HUES48 (cell line): ENCODE data around the gene MIGA1.

ENCODE experiments used
- H3K27ac ChIP-seq: one replicate; pipeline ENCODE4 v1.7.0; 2013; ENCODE audit warnings: low read depth, low read length, inconsistent platforms
- H3K27me3 ChIP-seq: 2 replicates; pipeline ENCODE4 v1.6.1; 2013; ENCODE audit warnings: mild to moderate bottlenecking, low read length; ENCODE audit not compliant: control insufficient read depth, insufficient read depth
- H3K36me3 ChIP-seq: 2 replicates; pipeline ENCODE4 v1.6.1; 2013; ENCODE audit warnings: low read length; ENCODE audit not compliant: control insufficient read depth, insufficient read depth
- H3K4me1 ChIP-seq: 2 replicates; pipeline ENCODE4 v1.6.1; 2013; ENCODE audit warnings: mild to moderate bottlenecking, low read length; ENCODE audit not compliant: control insufficient read depth, insufficient read depth
- H3K4me3 ChIP-seq: 2 replicates; pipeline ENCODE4 v1.5.1; 2013; ENCODE audit warnings: mild to moderate bottlenecking, low read depth, low read length
- H3K9ac ChIP-seq: 2 replicates; pipeline ENCODE4 v1.6.1; 2013; ENCODE audit warnings: mild to moderate bottlenecking, low read depth, low read length, moderate library complexity
- H3K9me3 ChIP-seq: 2 replicates; pipeline ENCODE4 v1.6.1; 2013; ENCODE audit warnings: low read length; ENCODE audit not compliant: control insufficient read depth, insufficient read depth

Gene MIGA1

DNA sequence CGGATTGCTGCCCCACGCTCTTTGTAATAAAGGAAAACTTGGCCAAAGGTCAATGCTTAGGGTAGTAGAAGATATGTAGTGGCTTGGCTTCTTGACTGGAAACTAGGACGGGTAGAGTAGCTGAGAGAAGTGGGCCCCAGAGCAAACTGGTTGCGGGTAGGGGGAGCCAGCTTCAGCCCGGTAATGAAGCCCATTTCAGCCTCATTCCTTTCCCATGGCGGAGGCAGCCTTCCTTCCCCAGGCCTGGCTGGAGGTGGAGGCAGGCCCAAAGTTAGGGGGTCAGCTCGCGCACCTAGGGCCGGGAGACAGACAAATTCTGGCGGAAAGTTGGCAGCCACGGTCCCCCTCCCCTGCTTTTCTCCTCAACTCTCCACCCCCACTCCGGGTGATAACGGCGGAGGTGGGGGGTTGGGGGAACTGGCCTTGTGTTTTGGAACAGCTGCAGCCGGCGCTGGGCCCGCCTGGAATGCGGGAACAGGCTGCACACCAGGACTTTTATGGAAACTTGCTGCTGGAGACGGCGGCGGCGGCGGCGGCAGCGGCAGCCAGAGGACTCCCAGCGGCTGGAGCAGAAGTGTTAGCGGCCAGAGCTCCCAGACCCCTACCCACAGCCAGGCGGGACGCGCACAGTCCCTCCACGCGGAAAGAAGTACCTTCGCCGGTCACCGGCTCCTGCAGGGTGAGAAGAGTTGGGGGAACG, 108.8 kb downstream of the MIGA1 start, which contains the start of gene NEXN:
NEXN (plus strand) TSS at position 544 of the 700 bp plus-strand sequence. CDS start 27,483 bp downstream, outside the sequence.
- Histone ChIP-seq H3K36me3 (no peaks in the 10 kb centered on the region), H3K4me3 (peak within 1 kb of the TSS; percentile 99), H3K27me3 (no peaks in the 10 kb centered on the region), H3K9ac (peak within 1 kb of the TSS; percentile 78), H3K27ac (peak within 1 kb of the TSS; percentile 93), H3K4me1 (peaks cover 8% of the 10 kb centered on the region; the same call in 1 of the 2 replicates), H3K9me3 (no peaks in the 10 kb centered on the region)

DNA sequence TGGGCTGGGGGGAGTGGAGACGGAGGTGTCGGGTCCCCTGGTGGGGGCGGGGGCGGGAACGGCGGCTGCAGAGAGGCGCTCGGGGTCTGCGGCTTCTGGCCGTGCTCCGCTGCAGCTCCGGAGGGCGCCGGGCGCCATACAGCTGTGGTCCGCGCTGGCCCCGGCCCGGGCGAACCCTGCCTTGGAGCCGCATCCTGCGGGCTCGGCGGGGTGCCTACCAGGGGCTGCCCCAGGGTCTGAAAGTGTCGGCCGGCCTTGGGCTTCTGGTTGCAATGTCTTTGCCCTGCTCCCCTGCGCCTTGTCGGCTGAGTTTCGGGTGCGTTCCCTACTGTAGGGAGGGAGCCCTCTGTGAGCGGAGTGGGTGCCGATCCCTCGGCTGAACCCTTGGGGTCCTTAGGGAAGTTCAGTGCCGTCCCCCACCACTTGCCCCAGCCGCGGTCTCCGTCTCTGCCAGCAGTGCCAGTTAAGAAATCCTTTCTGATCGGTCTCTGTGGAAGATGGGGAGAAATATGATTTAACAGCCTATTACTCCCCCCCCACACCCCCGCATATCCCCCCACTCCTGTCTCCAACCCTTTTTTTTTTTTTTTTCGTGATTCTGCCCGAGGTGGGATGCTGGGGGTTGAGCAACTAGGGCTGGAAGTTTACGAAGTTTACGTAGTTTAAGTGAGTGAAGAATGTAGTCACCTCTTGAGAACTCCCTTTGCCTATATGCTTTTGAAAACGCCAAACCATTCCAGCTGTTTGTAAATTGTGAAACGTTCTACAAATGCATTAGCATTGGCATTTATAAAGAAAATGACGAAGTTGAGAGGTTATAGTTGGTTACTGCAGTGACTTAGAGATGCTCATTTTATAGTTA, 109.6 kb downstream of the MIGA1 start:
- H3K27ac ChIP-seq: peak overlapping the region; percentile 93
- no peaks in the 10 kb centered on the region for H3K36me3 ChIP-seq
- H3K27me3 ChIP-seq: no peaks in the 10 kb centered on the region
- peak overlapping the region; percentile 78 for H3K9ac ChIP-seq
- peak overlapping the region; percentile 99 for H3K4me3 ChIP-seq
- H3K4me1 ChIP-seq: peaks cover 8% of the 10 kb centered on the region; the same call in 1 of the 2 replicates
- H3K9me3 ChIP-seq: no peaks in the 10 kb centered on the region

DNA sequence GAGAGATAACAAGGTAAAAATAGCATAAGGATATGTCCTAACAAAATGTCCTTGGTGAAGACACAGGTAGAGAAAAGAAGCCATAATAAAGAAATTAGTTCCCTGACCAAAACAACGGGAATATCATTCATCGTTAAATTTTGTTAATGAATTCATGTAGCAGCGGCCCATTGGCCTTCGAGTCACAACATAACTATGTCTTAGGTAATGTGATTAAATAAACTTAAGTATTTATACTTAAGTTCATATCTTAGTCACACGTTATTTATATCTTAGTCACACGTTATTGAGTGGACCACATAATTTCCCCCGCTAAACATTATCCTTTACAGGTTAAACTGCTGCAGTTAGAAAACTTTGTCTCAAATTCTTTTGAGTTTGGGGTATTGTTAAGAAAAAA, 110.2 kb downstream of the MIGA1 start:
- peaks cover 8% of the 10 kb centered on the region; the same call in 1 of the 2 replicates for H3K4me1 ChIP-seq
- H3K9ac ChIP-seq: no peak overlapping the region
- no peaks in the 10 kb centered on the region for H3K36me3 ChIP-seq
- H3K9me3 ChIP-seq: no peaks in the 10 kb centered on the region
- peak overlapping the region; percentile 99 for H3K4me3 ChIP-seq
- H3K27ac ChIP-seq: no peak overlapping the region
- no peaks in the 10 kb centered on the region for H3K27me3 ChIP-seq

DNA sequence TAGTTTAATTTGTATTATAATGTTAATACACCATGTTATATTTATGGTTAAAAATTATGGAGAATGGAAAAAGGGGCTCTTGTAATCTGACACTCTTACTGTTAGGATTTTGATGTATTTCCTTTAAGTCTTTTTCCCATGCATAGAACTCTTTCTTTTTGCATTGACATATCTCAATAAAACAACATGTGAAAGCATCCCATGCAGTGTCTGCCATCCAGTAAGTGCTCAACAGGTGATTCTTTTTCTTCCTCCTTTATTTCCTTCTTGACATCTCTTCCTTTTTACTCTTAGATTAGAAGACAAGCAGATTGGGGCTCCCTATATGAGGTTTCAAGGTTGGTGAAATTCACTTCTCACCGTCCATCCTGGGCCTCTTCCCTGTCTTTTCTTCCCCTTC, 111.8 kb downstream of the MIGA1 start:
- no peak overlapping the region for H3K4me3 ChIP-seq

DNA sequence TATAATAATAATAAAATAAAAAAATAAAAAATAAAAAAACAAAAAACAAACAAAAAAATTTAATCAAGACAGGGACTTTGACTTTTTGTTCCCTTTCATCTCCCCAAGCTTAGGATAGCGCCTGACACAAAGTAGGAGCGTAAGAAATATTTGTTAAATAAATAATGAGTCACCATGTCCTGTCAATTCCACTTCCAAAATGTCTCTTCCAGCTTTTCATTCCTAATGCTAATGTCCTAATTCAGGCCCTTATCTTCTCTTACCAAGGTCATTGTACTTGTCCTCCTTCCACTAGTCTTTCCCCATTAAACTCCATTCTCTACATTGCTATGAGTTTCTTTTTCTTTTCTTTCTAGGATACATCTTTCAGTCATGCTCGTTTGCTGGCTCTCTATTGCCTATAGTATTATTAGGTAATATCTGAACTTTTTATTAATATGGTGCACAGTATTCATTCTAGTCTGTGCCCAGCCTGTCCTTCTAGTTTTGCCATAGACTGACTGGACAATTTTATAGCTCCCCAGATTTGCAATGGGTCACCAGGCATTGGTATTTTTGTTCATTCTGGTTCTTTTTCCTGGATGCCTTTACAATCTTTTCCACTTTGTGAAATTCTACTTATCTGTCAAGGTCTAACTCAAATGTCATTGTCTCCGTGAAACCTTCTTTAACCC, 120.3 kb downstream of the MIGA1 start:
- no peaks in the 10 kb centered on the region for H3K27me3 ChIP-seq
- H3K4me3 ChIP-seq: no peak overlapping the region
- no peak overlapping the region for H3K9ac ChIP-seq
- H3K36me3 ChIP-seq: no peaks in the 10 kb centered on the region
- H3K9me3 ChIP-seq: no peaks in the 10 kb centered on the region
- H3K27ac ChIP-seq: no peak overlapping the region
- no peaks in the 10 kb centered on the region for H3K4me1 ChIP-seq

More for the DNA sequence above, 111.8 kb downstream of the MIGA1 start:
- peaks cover 8% of the 10 kb centered on the region; the same call in 1 of the 2 replicates for H3K4me1 ChIP-seq
- no peaks in the 10 kb centered on the region for H3K27me3 ChIP-seq
- H3K9ac ChIP-seq: no peak overlapping the region
- H3K9me3 ChIP-seq: no peaks in the 10 kb centered on the region
- no peak overlapping the region for H3K27ac ChIP-seq
- H3K36me3 ChIP-seq: no peaks in the 10 kb centered on the region

DNA sequence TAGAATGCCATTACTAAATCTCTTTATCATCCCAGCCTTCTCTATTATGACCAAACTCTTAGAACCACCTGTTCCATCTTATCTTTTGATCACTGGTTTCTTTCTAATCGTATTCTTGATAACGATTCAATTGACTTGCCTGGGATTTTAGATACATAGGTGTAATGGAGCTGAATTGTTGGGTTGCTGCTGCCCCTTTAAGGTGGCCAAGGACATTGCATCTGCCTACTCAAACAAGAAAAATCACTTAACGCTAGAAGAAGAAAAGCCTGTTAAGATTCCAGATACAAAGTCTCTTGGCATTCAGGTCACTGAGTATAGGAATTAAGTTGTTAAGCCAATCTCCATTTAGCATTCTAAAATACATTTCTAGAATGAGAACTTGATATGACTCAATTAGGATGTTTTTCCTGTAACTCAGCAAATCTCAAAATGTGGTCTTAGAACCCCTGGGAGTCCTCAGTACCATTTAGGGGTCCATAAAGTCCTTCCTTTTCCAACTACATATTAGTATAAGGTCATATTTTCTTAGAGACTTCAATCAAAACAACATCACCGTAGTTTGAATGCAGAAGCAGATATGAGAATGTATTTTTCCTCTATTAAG, 121.3 kb downstream of the MIGA1 start:
- no peaks in the 10 kb centered on the region for H3K9me3 ChIP-seq
- no peaks in the 10 kb centered on the region for H3K36me3 ChIP-seq
- H3K27ac ChIP-seq: no peak overlapping the region
- no peak overlapping the region for H3K4me3 ChIP-seq
- H3K4me1 ChIP-seq: no peaks in the 10 kb centered on the region
- no peaks in the 10 kb centered on the region for H3K27me3 ChIP-seq
- H3K9ac ChIP-seq: no peak overlapping the region

DNA sequence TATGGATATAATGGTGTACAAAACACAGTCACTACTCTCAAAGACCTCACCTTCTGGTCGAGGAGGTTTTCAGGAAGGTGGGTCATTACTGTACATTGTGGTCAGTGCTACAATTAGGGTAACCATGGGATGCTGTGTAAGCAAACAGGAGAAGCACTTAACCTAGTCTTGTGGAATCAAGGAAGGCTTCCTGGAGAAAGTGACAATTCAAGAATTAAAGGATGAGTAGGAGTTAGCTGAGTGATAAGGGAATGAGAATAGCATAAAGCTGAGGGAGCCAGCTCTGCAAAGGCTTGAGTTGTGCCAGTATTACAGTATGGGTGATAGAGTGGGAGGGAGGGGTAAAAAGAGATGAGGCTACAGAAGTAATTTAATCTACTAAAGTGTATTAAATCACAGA, 126.2 kb downstream of the MIGA1 start:
- Histone ChIP-seq H3K4me1 (no peaks in the 10 kb centered on the region), H3K4me3 (no peak overlapping the region), H3K27ac (no peak overlapping the region), H3K27me3 (no peaks in the 10 kb centered on the region), H3K9ac (no peak overlapping the region), H3K36me3 (no peaks in the 10 kb centered on the region), H3K9me3 (no peaks in the 10 kb centered on the region)

DNA sequence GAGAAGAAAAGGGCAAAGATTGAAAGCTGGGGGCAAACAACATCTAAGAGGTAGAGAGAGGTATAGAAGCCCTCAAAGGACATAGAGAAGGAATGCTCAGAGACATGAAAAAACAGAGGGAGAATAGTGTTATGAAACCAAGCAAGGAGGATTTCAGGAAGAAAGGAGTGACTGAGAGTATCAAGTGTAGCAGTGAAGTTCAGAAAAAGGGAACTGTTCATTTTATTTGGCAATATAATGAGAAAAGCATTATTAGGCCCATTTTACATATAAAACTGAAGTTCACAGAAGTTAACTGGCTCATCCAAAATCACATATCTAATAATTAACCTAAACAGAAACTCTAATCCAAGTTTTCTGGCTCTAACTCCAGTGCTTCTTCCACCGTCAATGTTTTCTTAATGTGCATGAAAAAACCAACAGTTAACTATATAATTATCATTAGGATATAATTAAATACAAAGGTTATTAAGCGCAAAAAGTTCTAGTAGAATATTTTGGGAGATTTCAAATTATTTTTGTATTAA, 126.6 kb downstream of the MIGA1 start:
- Histone ChIP-seq H3K9me3 (no peaks in the 10 kb centered on the region), H3K9ac (no peak overlapping the region), H3K4me1 (no peaks in the 10 kb centered on the region), H3K27ac (no peak overlapping the region), H3K4me3 (no peak overlapping the region), H3K27me3 (no peaks in the 10 kb centered on the region), H3K36me3 (no peaks in the 10 kb centered on the region)

DNA sequence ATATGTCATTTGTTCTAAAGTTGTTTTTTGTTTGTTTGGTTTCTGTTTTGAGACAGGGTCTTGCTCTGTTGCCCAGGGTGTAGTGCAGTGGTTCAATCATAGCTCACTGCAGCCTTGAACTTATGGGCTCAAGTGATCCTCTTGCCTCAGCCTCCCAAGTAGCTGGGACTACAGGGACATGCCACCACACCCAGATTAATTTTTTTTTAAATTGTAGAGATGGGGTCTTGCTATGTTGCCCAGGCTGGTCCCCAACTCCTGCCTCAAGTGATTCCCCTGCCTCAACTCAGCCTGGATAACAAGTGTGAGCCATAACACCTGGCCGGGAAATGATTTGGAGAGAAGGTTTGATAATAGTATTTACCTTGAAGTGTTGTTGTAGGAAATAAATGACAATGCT, 127.2 kb downstream of the MIGA1 start:
- Histone ChIP-seq H3K4me3 (no peak overlapping the region), H3K27me3 (no peaks in the 10 kb centered on the region), H3K9ac (no peak overlapping the region), H3K9me3 (no peaks in the 10 kb centered on the region), H3K36me3 (no peaks in the 10 kb centered on the region), H3K27ac (no peak overlapping the region), H3K4me1 (no peaks in the 10 kb centered on the region)

DNA sequence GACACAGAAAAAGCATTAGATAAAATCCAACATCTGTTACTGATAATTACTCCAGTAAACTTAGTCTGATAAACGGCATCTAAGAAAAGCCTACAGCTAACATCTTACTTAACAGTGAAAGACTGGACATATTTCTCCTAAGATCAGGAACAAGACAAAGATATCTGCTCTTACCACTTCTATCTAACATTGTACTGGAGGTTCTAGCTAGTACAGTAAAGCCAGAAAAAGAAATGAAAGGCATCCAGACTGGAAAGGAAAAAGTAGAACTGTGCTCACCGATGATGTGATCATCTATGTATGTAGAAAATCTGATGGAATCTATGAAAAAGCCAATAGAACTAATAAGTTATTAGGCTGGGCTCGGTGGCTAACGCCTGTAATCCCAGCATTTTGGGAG, 130.7 kb downstream of the MIGA1 start:
- Histone ChIP-seq H3K27ac (no peak overlapping the region), H3K4me1 (no peaks in the 10 kb centered on the region), H3K36me3 (no peaks in the 10 kb centered on the region), H3K4me3 (no peak overlapping the region), H3K9me3 (no peaks in the 10 kb centered on the region), H3K9ac (no peak overlapping the region), H3K27me3 (no peaks in the 10 kb centered on the region)
